ENCODE results near the gene SNX13. TPM values are rescaled to one million over a fixed set of nuclear protein-coding genes. Genes with fewer than 3 reads are reported as not detected.

SNX13 gene
- total and polyA plus RNA-seq, 2 donors (not counting 1 experiment from before 2014, with no cell fraction given), result 6.5 to 58.1 TPM

DNA sequence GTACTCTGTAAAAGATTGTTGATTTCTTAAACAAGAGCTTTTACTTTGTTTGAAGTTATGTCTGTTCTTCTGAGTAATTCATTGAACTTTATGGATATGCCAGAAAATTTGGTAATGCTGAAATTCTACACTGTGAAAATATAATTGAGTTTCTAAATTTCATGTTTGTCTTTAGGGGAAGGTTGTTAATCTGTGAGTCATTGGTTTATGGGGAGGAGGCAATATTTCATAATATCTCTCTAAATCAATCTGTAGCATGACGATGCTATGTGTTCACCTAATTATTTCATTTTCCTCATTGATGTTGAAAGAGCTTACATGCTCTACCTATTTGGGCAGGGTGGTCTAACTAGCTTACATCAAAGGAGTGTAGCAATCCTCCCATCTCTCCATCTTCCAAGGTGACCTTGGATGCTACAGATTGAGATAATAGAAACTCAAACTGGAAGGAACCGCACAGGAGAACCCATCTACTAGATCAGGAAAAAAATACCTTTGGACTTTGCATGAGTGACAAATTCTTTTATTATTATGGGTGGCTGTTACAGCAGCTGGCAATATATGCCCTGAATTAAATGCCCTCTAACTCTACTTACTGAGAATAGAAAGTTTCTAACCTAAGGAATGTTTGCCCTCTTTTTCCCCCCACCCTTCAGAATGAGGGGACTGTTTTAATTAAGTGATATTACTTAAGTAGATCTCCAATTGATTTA, 8.4 kb upstream of the SNX13 start:
- no peaks in the 10 kb centered on the region for H3K79me2 ChIP-seq (ENCODE audit: control insufficient read depth, insufficient read depth, low read length)
- Mint-ChIP-seq H3K9me3 (ENCODE audit: insufficient read depth) (no peaks in the 10 kb centered on the region), H3K4me3 (no peak overlapping the region), H3K4me1 (peaks cover 23% of the 10 kb centered on the region), H3K27ac (no peak overlapping the region), H3K27me3 (no peaks in the 10 kb centered on the region)
- POLR2A ChIA-PET, result no interaction called here
- H3K27ac ChIP-seq (ENCODE audit: low read length in 2 of 2), result no peak overlapping the region
- H3K4me2 ChIP-seq (replicated peaks; ENCODE audit: low read depth, low read length, poor library complexity, severe bottlenecking), result no peak overlapping the region
- no peaks in the 10 kb centered on the region for H3K36me3 ChIP-seq (replicated peaks in 1 of 2; ENCODE audit: control extremely low read depth in 1 of 2, control insufficient read depth in 1 of 2, extremely low read depth in 1 of 2, insufficient read depth in 2 of 2, low read length in 1 of 2)
- H3K4me3 ChIP-seq (ENCODE audit: control extremely low read depth in 1 of 5, extremely low read depth in 1 of 5, insufficient read depth in 1 of 5, low read depth in 2 of 5, low read length in 4 of 5), result no peak overlapping the region
- H4K20me1 ChIP-seq (ENCODE audit: control insufficient read depth, insufficient read depth, low read length, poor library complexity, severe bottlenecking), result no peaks in the 10 kb centered on the region
- DNase-seq, result no peak
- H3K4me1 ChIP-seq (ENCODE audit: control insufficient read depth in 2 of 2, insufficient read depth in 2 of 2, low read length in 2 of 2), result peaks cover 5 to 13% of the 10 kb centered on the region in 2 donors
- H3K9ac ChIP-seq (ENCODE audit: low read length), result no peak overlapping the region
- H3K9me3 ChIP-seq (ENCODE audit: control extremely low read depth in 1 of 3, control insufficient read depth in 2 of 3, insufficient read depth in 1 of 3, low read length in 2 of 3), result no peaks in the 10 kb centered on the region
- no peak for TF ChIP-seq EZH2 (IDR thresholded peaks at IDR 0.05; ENCODE audit: borderline replicate concordance, insufficient read depth, low read depth, low read length, poor library complexity, severe bottlenecking)
- TF ChIP-seq, protein P1, sequence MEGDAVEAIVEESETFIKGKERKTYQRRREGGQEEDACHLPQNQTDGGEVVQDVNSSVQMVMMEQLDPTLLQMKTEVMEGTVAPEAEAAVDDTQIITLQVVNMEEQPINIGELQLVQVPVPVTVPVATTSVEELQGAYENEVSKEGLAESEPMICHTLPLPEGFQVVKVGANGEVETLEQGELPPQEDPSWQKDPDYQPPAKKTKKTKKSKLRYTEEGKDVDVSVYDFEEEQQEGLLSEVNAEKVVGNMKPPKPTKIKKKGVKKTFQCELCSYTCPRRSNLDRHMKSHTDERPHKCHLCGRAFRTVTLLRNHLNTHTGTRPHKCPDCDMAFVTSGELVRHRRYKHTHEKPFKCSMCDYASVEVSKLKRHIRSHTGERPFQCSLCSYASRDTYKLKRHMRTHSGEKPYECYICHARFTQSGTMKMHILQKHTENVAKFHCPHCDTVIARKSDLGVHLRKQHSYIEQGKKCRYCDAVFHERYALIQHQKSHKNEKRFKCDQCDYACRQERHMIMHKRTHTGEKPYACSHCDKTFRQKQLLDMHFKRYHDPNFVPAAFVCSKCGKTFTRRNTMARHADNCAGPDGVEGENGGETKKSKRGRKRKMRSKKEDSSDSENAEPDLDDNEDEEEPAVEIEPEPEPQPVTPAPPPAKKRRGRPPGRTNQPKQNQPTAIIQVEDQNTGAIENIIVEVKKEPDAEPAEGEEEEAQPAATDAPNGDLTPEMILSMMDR (IDR thresholded peaks at IDR 0.05), result no peak
- no peak overlapping the region for H2AFZ ChIP-seq (ENCODE audit: insufficient read depth, low read depth, low read length, poor library complexity, severe bottlenecking)
- no peak for ATAC-seq (ENCODE audit: low read depth)
- no CpG with 5 or more reads among the region's 2 CpGs for WGBS (ENCODE audit: insufficient coverage)
- no peaks in the 10 kb centered on the region for H3K27me3 ChIP-seq (replicated peaks in 1 of 4; ENCODE audit: control extremely low read depth in 1 of 4, control insufficient read depth in 3 of 4, insufficient read depth in 4 of 4, low read length in 3 of 4)
- intact Hi-C loops (cut with micrococcal nuclease), result loop anchor here (10.0 kb wide), 1 partner anchor 346 kb away; no protein-coding TSS in a partner anchor
- CTCF ChIA-PET, result no interaction called here

DNA sequence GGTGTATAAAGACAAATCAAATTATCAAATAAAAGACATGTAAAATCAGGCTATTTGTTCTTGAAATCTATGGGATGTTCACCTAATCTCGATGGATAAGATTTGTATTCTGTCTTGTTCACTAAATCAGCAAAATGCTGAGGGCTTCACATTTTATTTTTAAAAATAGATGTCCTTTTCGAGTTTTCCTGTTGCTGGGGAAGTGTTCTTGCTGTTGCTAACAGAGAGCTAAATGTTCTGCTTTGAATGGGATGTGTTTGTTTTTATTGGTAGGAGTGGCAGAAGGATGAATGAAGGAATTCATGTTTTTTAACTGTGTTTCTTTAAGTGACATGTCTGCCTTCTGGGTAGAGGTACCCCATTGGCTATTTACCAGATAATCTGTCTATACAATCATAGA, 7.3 kb upstream of the SNX13 start:
- ChIA-PET CTCF (no interaction called here), POLR2A (no interaction called here)
- Mint-ChIP-seq H3K4me3 (no peak overlapping the region), H3K4me1 (peaks cover 18% of the 10 kb centered on the region), H3K9me3 (ENCODE audit: insufficient read depth) (no peaks in the 10 kb centered on the region), H3K27ac (no peak overlapping the region), H3K27me3 (no peaks in the 10 kb centered on the region)
- Histone ChIP-seq H3K36me3 (replicated peaks in 1 of 2; ENCODE audit: control extremely low read depth in 1 of 2, control insufficient read depth in 1 of 2, extremely low read depth in 1 of 2, insufficient read depth in 2 of 2, low read length in 1 of 2) (no peaks in the 10 kb centered on the region), H3K4me3 (ENCODE audit: control extremely low read depth in 1 of 5, extremely low read depth in 1 of 5, insufficient read depth in 1 of 5, low read depth in 2 of 5, low read length in 4 of 5) (no peak overlapping the region), H3K9ac (ENCODE audit: low read length) (no peak overlapping the region), H3K4me2 (replicated peaks; ENCODE audit: low read depth, low read length, poor library complexity, severe bottlenecking) (peak overlapping the region; percentile 63), H3K27me3 (replicated peaks in 1 of 4; ENCODE audit: control extremely low read depth in 1 of 4, control insufficient read depth in 3 of 4, insufficient read depth in 4 of 4, low read length in 3 of 4) (no peaks in the 10 kb centered on the region), H3K9me3 (ENCODE audit: control extremely low read depth in 1 of 3, control insufficient read depth in 2 of 3, insufficient read depth in 1 of 3, low read length in 2 of 3) (no peaks in the 10 kb centered on the region), H3K79me2 (ENCODE audit: control insufficient read depth, insufficient read depth, low read length) (no peaks in the 10 kb centered on the region), H4K20me1 (ENCODE audit: control insufficient read depth, insufficient read depth, low read length, poor library complexity, severe bottlenecking) (no peaks in the 10 kb centered on the region), H2AFZ (ENCODE audit: insufficient read depth, low read depth, low read length, poor library complexity, severe bottlenecking) (peak overlapping the region; percentile 20), H3K27ac (ENCODE audit: low read length in 2 of 2) (no peak overlapping the region), H3K4me1 (ENCODE audit: control insufficient read depth in 2 of 2, insufficient read depth in 2 of 2, low read length in 2 of 2) (peaks cover 5 to 13% of the 10 kb centered on the region in 2 donors)
- DNase-seq (no peak), ATAC-seq (ENCODE audit: low read depth) (no peak)
- WGBS (ENCODE audit: insufficient coverage), result no CpG with 5 or more reads among the region's 2 CpGs
- intact Hi-C loops (cut with micrococcal nuclease), result loop anchor here (10.0 kb wide), 1 partner anchor 347 kb away; no protein-coding TSS in a partner anchor
- TF ChIP-seq, protein P1 (IDR thresholded peaks at IDR 0.05), result no peak
- no peak for TF ChIP-seq EZH2 (IDR thresholded peaks at IDR 0.05; ENCODE audit: borderline replicate concordance, insufficient read depth, low read depth, low read length, poor library complexity, severe bottlenecking)
